Measurements from ENCODE around the gene NUP205. TPM values are rescaled to one million over a fixed set of nuclear protein-coding genes. Genes with fewer than 3 reads are reported as not detected.

Gene NUP205
- total RNA-seq, 1 experiment from 2014 or later = 51.0 TPM

GRCh38 chr7:135597926-135598305, 40.2 kb downstream of the NUP205 start:
- Mint-ChIP-seq H3K4me1 (ENCODE audit: insufficient read depth, unreplicated experiment) (peaks cover 5% of the 10 kb centered on the region), H3K27ac (ENCODE audit: low read depth, unreplicated experiment) (no peak overlapping the region), H3K4me3 (ENCODE audit: unreplicated experiment) (no peak overlapping the region), H3K9me3 (ENCODE audit: unreplicated experiment) (no peaks in the 10 kb centered on the region), H3K36me3 (ENCODE audit: insufficient read depth, unreplicated experiment) (peaks cover 73% of the 10 kb centered on the region), H3K27me3 (ENCODE audit: insufficient read depth, unreplicated experiment) (no peaks in the 10 kb centered on the region)
- no TSS peak for BruUV-seq (replicated peaks)
- no peak for DNase-seq (ENCODE audit: unreplicated experiment)
- TF ChIP-seq CTCF (IDR thresholded peaks at IDR 0.05; ENCODE audit: unreplicated experiment) = no peak
- ChIA-PET POLR2A (interaction anchor here (1.0 kb wide), 1 partner anchor 38 kb away, joined by 3 read pairs; no protein-coding TSS in a partner anchor), CTCF (interaction anchor here (0.6 to 1.2 kb wide), 4 partner anchors 9 to 317 kb away, joined by 3 to 5 read pairs (median 3); no protein-coding TSS in a partner anchor)
- intact Hi-C loops (cut with micrococcal nuclease) = no loop called here

GRCh38 chr7:135599471-135599870, 41.8 kb downstream of the NUP205 start:
- intact Hi-C loops (cut with micrococcal nuclease) = no loop called here

GRCh38 chr7:135600226-135600625, 42.5 kb downstream of the NUP205 start:
- Mint-ChIP-seq H3K27ac (ENCODE audit: low read depth, unreplicated experiment) (no peak overlapping the region), H3K27me3 (ENCODE audit: insufficient read depth, unreplicated experiment) (no peaks in the 10 kb centered on the region), H3K9me3 (ENCODE audit: unreplicated experiment) (no peaks in the 10 kb centered on the region), H3K36me3 (ENCODE audit: insufficient read depth, unreplicated experiment) (peaks cover 78% of the 10 kb centered on the region), H3K4me1 (ENCODE audit: insufficient read depth, unreplicated experiment) (peaks cover 5% of the 10 kb centered on the region), H3K4me3 (ENCODE audit: unreplicated experiment) (no peak overlapping the region)
- DNase-seq (ENCODE audit: unreplicated experiment) = no peak
- ChIA-PET CTCF (interaction anchor here (0.6 to 0.8 kb wide), 2 partner anchors 27 to 910 kb away, joined by 3 read pairs; no protein-coding TSS in a partner anchor), POLR2A (no interaction called here)
- intact Hi-C loops (cut with micrococcal nuclease) = no loop called here
- no TSS peak for BruUV-seq (replicated peaks)
- TF ChIP-seq CTCF (IDR thresholded peaks at IDR 0.05; ENCODE audit: unreplicated experiment) = no peak

More at GRCh38 chr7:135599471-135599870, 41.8 kb downstream of the NUP205 start:
- DNase-seq (ENCODE audit: unreplicated experiment) = no peak
- TF ChIP-seq CTCF (IDR thresholded peaks at IDR 0.05; ENCODE audit: unreplicated experiment) = no peak
- peaks cover 5% of the 10 kb centered on the region for H3K4me1 Mint-ChIP-seq (ENCODE audit: insufficient read depth, unreplicated experiment)
- POLR2A ChIA-PET = interaction anchor here (0.7 kb wide), 1 partner anchor 111 kb away, joined by 4 read pairs; no protein-coding TSS in a partner anchor
- CTCF ChIA-PET = interaction anchor here (0.6 kb wide), 1 partner anchor 909 kb away, joined by 3 read pairs; no protein-coding TSS in a partner anchor
- no TSS peak for BruUV-seq (replicated peaks)
- H3K27ac Mint-ChIP-seq (ENCODE audit: low read depth, unreplicated experiment) = no peak overlapping the region
- no peaks in the 10 kb centered on the region for H3K27me3 Mint-ChIP-seq (ENCODE audit: insufficient read depth, unreplicated experiment)
- H3K4me3 Mint-ChIP-seq (ENCODE audit: unreplicated experiment) = no peak overlapping the region
- H3K36me3 Mint-ChIP-seq (ENCODE audit: insufficient read depth, unreplicated experiment) = peaks cover 85% of the 10 kb centered on the region
- no peaks in the 10 kb centered on the region for H3K9me3 Mint-ChIP-seq (ENCODE audit: unreplicated experiment)

- Mint-ChIP-seq H3K27ac (ENCODE audit: low read depth, unreplicated experiment) (no peak overlapping the region), H3K4me1 (ENCODE audit: insufficient read depth, unreplicated experiment) (peaks cover 5% of the 10 kb centered on the region), H3K9me3 (ENCODE audit: unreplicated experiment) (no peaks in the 10 kb centered on the region), H3K27me3 (ENCODE audit: insufficient read depth, unreplicated experiment) (no peaks in the 10 kb centered on the region), H3K36me3 (ENCODE audit: insufficient read depth, unreplicated experiment) (peaks cover 74% of the 10 kb centered on the region), H3K4me3 (ENCODE audit: unreplicated experiment) (no peak overlapping the region)
- peak; percentile 18 for DNase-seq (ENCODE audit: unreplicated experiment)
- no peak for TF ChIP-seq CTCF (IDR thresholded peaks at IDR 0.05; ENCODE audit: unreplicated experiment)
- BruUV-seq (replicated peaks) = no TSS peak
- CTCF ChIA-PET = interaction anchor here (1.2 kb wide), 1 partner anchor 10 kb away, joined by 3 read pairs; no protein-coding TSS in a partner anchor
- intact Hi-C loops (cut with micrococcal nuclease) = no loop called here
- POLR2A ChIA-PET = interaction anchor here (1.9 kb wide), 1 partner anchor 11 kb away, joined by 5 read pairs; no protein-coding TSS in a partner anchor
Measured at GRCh38 chr7:135601182-135601581, 43.5 kb downstream of the NUP205 start.
